ENCODE data around the gene NECAP2. TPM values are rescaled to one million over a fixed set of nuclear protein-coding genes. Genes with fewer than 3 reads are reported as not detected.
A peak's percentile ranks its signal among the peaks of the same experiment; 100 is the strongest.
"Not testable (repeated sequence)": the region's sequence is repeated elsewhere in the genome, so short reads cannot be mapped to it uniquely, and the experiment has no call there.

The NECAP2 gene
- total RNA-seq, 2 experiments from 2014 or later: 53.1 to 54.7 TPM

DNA sequence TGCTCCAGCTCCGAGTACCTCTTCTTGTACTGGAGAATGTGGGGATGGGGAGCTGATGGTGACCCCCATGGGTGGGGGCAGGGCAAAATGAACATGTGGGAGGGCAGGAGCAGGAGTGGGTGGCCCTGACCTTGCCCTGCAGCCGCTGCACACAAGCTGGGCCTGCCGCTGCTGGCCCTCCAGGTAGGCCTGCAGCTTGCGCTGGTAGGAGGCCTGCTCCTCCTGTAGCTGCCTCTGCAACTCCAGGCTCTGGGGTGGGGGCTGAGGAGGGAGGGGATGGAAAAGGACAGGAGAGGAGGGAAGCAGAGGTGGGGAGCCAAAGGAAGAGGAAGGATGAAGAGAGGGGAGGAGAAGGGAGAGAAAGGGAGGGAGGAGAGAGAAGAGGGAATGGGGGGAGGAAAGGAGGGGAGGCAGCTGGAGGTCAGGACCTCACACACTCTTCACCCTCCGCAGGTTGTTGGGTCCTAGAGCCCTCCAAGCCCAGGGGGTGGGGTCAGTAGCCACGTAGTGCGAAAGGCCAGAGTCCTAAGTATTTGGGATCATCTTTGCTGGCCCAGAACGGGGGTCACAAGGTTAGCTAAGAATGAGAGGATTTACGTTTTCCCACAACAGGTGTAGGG, 50.6 kb downstream of the NECAP2 start:
- no peaks in the 10 kb centered on the region for H3K36me3 Mint-ChIP-seq (ENCODE audit: low read depth)
- no peaks in the 10 kb centered on the region for H3K9me3 Mint-ChIP-seq
- ChIA-PET POLR2A (no interaction called here), CTCF (no interaction called here)
- no peak overlapping the region for H3K4me3 Mint-ChIP-seq
- intact Hi-C loops (cut with micrococcal nuclease): no loop called here
- H3K27ac Mint-ChIP-seq: peak overlapping the region; percentile 30
- DNase-seq (no peak), ATAC-seq (no peak)
- no peaks in the 10 kb centered on the region for H3K27me3 Mint-ChIP-seq
- TF ChIP-seq, protein P1, sequence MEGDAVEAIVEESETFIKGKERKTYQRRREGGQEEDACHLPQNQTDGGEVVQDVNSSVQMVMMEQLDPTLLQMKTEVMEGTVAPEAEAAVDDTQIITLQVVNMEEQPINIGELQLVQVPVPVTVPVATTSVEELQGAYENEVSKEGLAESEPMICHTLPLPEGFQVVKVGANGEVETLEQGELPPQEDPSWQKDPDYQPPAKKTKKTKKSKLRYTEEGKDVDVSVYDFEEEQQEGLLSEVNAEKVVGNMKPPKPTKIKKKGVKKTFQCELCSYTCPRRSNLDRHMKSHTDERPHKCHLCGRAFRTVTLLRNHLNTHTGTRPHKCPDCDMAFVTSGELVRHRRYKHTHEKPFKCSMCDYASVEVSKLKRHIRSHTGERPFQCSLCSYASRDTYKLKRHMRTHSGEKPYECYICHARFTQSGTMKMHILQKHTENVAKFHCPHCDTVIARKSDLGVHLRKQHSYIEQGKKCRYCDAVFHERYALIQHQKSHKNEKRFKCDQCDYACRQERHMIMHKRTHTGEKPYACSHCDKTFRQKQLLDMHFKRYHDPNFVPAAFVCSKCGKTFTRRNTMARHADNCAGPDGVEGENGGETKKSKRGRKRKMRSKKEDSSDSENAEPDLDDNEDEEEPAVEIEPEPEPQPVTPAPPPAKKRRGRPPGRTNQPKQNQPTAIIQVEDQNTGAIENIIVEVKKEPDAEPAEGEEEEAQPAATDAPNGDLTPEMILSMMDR (IDR thresholded peaks at IDR 0.05): no peak
- peaks cover 8% of the 10 kb centered on the region for H3K4me1 Mint-ChIP-seq (ENCODE audit: low read depth)

DNA sequence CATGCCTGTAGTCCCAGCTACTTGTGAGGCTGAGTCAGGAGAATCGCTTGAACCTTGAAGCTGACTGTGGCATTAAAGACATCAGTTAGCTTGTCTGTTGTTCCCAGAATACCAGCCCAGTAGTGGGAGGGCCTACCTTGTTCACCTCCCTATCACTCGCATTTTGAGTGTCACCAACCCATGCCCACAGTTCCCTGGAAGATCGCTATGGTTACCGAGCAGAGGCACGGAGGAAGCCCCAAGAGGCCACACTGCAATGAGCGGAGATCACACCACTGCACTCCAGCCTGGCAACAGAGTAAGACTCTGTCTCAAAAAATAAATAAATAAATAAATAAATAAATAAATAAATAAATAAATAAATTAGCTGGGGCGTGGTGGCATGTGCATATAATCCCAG, 52.4 kb downstream of the NECAP2 start:
- H3K4me3 Mint-ChIP-seq; POLR2A ChIA-PET; intact Hi-C loops (cut with micrococcal nuclease); H3K27me3 Mint-ChIP-seq; H3K36me3 Mint-ChIP-seq (ENCODE audit: low read depth); H3K9me3 Mint-ChIP-seq: not testable (repeated sequence)
- Mint-ChIP-seq H3K27ac (peak overlapping the region; percentile 49), H3K4me1 (ENCODE audit: low read depth) (peaks cover 13% of the 10 kb centered on the region)
- peak; percentile 55 for DNase-seq
- peak; percentile 82 for ATAC-seq
- CTCF ChIA-PET: interaction anchor here (1.3 kb wide), 1 partner anchor 53 kb away, joined by 4 read pairs; the partner anchor contains the start of gene NECAP2

DNA sequence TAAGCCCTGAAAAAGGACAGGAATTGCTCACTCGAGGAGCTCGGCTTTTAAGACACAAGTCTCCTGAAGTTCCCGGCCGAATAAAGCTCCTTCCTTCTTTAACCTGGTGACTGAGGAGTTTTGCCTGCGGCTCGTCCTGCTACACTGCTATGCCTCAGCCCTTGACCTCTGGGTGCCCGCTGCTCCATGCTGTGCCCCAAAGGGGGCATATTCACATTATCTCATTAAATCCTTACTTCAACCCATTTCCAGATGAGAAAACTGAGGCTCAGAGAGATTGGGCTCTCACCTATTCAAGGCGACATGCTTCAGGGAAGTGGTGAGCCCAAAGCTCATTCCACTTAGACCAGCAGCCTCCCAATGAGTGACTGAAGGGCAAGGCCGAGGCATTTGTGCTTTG, 53.2 kb downstream of the NECAP2 start:
- H3K36me3 Mint-ChIP-seq (ENCODE audit: low read depth); intact Hi-C loops (cut with micrococcal nuclease); POLR2A ChIA-PET; H3K27me3 Mint-ChIP-seq; H3K9me3 Mint-ChIP-seq; H3K27ac Mint-ChIP-seq; DNase-seq; H3K4me3 Mint-ChIP-seq; ATAC-seq: not testable (repeated sequence)
- CTCF ChIA-PET: interaction anchor here (1.3 kb wide), 1 partner anchor 53 kb away, joined by 4 read pairs; the partner anchor contains the start of gene NECAP2
- peaks cover 17% of the 10 kb centered on the region for H3K4me1 Mint-ChIP-seq (ENCODE audit: low read depth)

DNA sequence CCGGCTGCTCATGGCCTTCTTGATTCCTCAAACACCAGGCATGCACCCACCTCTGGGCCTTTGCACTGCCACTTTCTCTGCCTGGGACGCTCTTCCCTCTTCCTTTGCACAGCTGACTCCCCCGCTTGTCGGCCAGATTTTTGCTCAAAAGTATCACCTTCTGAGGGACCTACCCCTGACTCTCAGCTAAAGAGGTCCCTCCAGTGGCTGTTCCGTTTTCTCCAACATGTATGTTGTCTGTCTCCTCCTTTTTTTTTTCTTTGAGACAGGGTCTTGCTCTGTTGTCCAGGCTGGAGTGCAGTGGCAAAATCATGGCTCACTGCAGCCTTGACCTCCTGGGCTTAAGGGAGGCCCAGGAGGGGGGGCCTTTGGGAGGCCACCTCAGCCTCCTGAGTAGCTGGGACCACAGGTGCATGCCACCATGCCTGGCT, 57.0 kb downstream of the NECAP2 start:
- not testable (repeated sequence) for H3K27ac Mint-ChIP-seq

DNA sequence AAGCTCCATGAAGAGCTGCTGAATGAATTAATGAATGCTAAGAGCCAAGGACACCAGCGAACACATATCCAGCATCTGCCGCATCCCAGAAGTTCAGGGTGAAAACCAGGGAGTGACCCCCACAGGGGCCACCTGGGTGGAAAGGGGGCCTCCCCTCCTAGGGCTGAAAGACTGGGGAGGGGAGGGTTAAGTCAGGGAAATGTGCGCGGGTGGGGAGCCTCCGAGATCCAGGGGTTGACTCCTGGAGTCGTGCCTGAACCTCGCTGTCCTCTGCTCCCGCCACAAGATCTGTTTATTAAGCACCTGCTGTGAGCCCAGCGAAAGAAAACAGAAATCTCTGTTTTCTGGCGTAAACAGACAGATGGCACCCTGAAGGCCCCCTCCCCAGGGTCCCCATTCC, 57.5 kb downstream of the NECAP2 start:
- intact Hi-C loops (cut with micrococcal nuclease); H3K27ac Mint-ChIP-seq; DNase-seq; H3K27me3 Mint-ChIP-seq; H3K9me3 Mint-ChIP-seq; CTCF ChIA-PET; H3K36me3 Mint-ChIP-seq (ENCODE audit: low read depth); ATAC-seq: not testable (repeated sequence)
- Mint-ChIP-seq H3K4me1 (ENCODE audit: low read depth) (peaks cover 19% of the 10 kb centered on the region), H3K4me3 (peak overlapping the region; percentile 76)
- POLR2A ChIA-PET: interaction anchor here (1.1 to 1.3 kb wide), 2 partner anchors 16 to 145 kb away, joined by 3 read pairs; partner anchors contain the start of gene RNU1-1

More for the DNA sequence above, 57.0 kb downstream of the NECAP2 start:
- H3K4me3 Mint-ChIP-seq: peak overlapping the region; percentile 76
- TF ChIP-seq, protein P1 (IDR thresholded peaks at IDR 0.05): peak; percentile 12
- DNase-seq: peak; percentile 50
- CTCF ChIA-PET; H3K27me3 Mint-ChIP-seq; intact Hi-C loops (cut with micrococcal nuclease); H3K9me3 Mint-ChIP-seq; H3K36me3 Mint-ChIP-seq (ENCODE audit: low read depth); ATAC-seq: not testable (repeated sequence)
- POLR2A ChIA-PET: interaction anchor here (1.1 kb wide), 1 partner anchor 145 kb away, joined by 3 read pairs; no protein-coding TSS in a partner anchor
- H3K4me1 Mint-ChIP-seq (ENCODE audit: low read depth): peaks cover 22% of the 10 kb centered on the region

DNA sequence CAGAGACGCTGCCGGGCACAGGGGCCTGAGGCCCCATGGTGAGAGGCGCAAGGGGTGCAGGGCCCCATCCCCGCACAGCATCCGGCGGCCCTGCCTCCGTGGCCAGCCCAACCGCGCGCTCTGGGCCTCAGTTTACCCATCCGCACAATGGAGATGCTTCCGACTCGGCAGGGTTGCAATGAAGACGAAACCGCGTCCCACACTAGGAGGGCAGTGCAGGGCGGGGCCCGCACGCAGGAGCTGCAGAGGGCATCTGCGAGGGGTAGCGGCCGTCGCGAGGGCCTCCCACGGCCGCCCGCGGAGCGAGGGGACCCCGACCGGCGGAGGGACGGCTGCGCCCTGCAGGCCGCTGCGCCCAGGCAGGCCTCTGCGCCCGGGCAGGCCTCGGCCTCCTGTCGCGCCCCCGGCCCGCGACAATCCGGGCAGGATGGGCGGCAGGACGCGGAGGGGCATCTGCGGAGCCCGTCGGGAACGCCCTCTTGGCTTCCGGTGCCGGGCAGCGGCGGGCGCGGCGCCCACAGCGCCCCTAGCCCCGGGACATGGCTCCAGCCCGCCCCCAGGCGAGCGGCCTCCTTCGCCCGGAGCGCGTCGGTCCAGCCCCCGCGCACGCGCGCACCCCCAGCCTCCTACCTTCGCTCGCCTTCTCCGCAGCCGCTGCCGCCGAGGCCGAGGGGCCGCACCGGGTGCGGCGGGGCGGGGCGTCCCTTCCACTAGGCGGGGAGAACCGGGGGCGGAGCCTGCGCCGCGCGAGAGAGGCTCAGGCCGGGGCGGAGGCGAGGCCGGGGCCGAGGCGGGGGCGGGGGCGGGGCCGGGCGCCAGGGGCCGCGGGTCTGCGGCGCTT, 58.3 kb downstream of the NECAP2 start:
- Mint-ChIP-seq H3K27ac (no peak overlapping the region), H3K4me3 (peak overlapping the region; percentile 76), H3K27me3 (no peaks in the 10 kb centered on the region), H3K36me3 (ENCODE audit: low read depth) (no peaks in the 10 kb centered on the region), H3K4me1 (ENCODE audit: low read depth) (peaks cover 18% of the 10 kb centered on the region), H3K9me3 (no peaks in the 10 kb centered on the region)
- ChIA-PET POLR2A (interaction anchor here (1.3 kb wide), 1 partner anchor 15 kb away, joined by 3 read pairs; the partner anchor contains the start of gene RNU1-1), CTCF (no interaction called here)
- intact Hi-C loops (cut with micrococcal nuclease): no loop called here
- TF ChIP-seq, protein P1 (IDR thresholded peaks at IDR 0.05): no peak
- peak; percentile 95 for ATAC-seq
- DNase-seq: peak; percentile 88

DNA sequence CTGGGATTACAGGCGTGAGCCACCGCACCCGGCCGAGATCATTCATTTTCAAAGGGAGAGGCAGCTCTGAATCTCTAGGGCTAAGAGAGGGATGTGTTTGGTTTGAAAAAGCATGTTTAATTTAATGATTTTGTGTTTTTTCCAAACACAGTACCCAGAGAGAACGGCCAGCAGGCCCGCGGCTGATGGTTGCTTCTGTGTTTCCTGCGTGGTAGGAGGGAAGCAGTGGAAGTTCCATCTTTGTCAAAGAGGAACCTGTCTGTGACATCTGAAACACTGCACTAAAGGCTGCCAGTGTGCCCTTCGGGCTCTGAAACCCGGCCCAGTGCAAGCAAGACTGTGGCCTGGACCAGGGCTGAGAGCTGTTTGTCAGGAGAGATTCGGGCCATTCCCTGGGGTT, 59.9 kb downstream of the NECAP2 start:
- DNase-seq; CTCF ChIA-PET; H3K27ac Mint-ChIP-seq; ATAC-seq; H3K9me3 Mint-ChIP-seq; intact Hi-C loops (cut with micrococcal nuclease); H3K36me3 Mint-ChIP-seq (ENCODE audit: low read depth); H3K27me3 Mint-ChIP-seq: not testable (repeated sequence)
- H3K4me3 Mint-ChIP-seq: peak overlapping the region; percentile 19
- POLR2A ChIA-PET: interaction anchor here (0.6 to 0.9 kb wide), 2 partner anchors 13 to 406 kb away, joined by 3 to 4 read pairs; no protein-coding TSS in a partner anchor
- H3K4me1 Mint-ChIP-seq (ENCODE audit: low read depth): peaks cover 14% of the 10 kb centered on the region

DNA sequence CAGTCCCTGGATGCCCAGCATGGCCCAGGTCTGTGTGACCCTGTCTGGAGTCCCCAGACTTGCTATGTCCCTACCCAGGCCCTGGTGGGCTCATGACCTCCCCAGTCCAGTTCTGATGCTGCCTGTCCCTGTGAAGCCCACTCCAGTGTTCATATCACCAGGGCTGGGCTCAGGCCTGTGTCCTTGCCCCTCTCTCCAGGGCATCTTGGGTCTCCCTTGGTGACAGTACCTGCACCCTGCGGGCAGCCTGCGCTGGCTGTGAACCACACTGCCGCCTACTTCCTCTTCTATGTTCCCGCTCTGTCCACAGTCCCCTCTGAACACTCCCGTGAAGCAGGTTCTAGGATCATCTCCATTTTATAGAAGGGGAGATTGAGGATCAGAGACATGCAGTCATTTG, 60.5 kb downstream of the NECAP2 start:
- POLR2A ChIA-PET; intact Hi-C loops (cut with micrococcal nuclease): not testable (repeated sequence)

DNA sequence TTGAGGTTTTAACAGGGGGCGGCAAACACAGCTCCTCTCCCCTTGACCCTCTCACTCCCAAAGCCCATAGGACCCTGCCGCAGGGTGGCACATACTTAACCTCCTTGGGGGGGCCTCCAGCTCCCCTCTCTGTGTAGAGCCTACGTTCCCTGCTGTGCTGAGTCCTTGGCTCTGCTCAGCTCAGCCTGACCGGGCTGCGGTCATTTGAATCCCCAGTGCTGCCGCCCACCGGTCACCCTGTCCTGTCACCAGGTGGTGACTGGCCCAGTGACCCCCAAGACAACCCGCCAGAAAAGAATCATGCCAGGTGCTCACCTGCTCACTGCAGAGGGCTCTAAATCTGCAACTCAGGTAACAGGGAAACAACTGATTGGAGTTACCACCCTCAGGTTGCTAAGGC, 60.9 kb downstream of the NECAP2 start:
- peaks cover 14% of the 10 kb centered on the region for H3K4me1 Mint-ChIP-seq (ENCODE audit: low read depth)
- POLR2A ChIA-PET; H3K27me3 Mint-ChIP-seq; ATAC-seq; CTCF ChIA-PET; intact Hi-C loops (cut with micrococcal nuclease); H3K36me3 Mint-ChIP-seq (ENCODE audit: low read depth); H3K27ac Mint-ChIP-seq; DNase-seq; H3K4me3 Mint-ChIP-seq; H3K9me3 Mint-ChIP-seq: not testable (repeated sequence)

More for the DNA sequence above, 60.5 kb downstream of the NECAP2 start:
- H3K36me3 Mint-ChIP-seq (ENCODE audit: low read depth); DNase-seq; H3K9me3 Mint-ChIP-seq; CTCF ChIA-PET; H3K27ac Mint-ChIP-seq; ATAC-seq; H3K27me3 Mint-ChIP-seq; H3K4me3 Mint-ChIP-seq: not testable (repeated sequence)
- H3K4me1 Mint-ChIP-seq (ENCODE audit: low read depth): peaks cover 14% of the 10 kb centered on the region

Measured in activated CD8-positive, alpha-beta T cell treated with anti-CD3 and anti-CD28 coated beads for 36 hours (primary cell).